ENCODE results near the gene RAC3. TPM values are rescaled to one million over a fixed set of nuclear protein-coding genes. Genes with fewer than 3 reads are reported as not detected.
A peak's percentile ranks its signal among the peaks of the same experiment; 100 is the strongest.

Gene RAC3
- total RNA-seq, 6 experiments from 2014 or later = 4.3 to 8.5 (median 5.6) TPM

DNA sequence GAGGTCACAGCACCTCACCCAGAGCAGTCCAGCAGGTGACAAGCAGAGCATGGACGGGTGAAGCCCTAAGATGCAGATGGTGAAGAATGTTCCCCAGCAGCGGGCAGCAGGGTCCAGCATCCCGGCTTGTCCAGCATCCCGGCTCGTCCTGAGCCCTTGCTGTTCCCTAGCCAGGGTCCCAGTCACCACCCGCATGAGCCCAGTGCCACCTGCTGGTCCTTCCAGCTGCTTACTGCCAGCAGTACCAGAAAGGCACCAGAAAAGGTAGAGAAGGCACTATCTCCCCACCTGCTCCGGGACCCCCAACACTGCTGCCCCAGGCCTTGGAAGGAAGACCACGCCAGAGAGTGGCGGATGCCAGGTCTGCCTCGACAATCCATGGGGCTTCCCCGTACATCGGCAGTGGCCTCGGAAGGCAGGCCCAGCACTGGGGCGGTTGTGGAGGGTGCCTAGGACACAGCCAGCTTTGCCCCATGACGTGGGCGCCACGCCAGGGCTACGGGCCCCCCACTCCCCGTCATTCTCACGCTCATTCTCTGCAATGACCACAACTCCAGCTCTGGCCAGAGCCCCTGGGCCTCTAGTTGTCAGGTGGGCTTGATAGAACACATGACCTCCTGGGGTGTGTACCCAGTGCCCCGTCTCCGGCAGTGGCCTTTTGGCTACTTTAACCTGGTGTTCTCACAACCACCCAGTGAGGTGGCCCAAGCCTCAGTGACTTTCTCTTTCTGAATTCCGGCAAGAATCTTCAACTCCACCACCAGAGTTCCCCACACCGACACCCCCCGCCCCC, 10.2 kb upstream of the RAC3 start:
- Mint-ChIP-seq H3K9me3 (no peaks in the 10 kb centered on the region), H3K27ac (peak overlapping the region; percentile 79), H3K4me3 (peak overlapping the region; percentile 88), H3K27me3 (ENCODE audit: insufficient read depth) (peaks cover 2% of the 10 kb centered on the region), H3K36me3 (ENCODE audit: low read depth) (no peaks in the 10 kb centered on the region), H3K4me1 (ENCODE audit: low read depth) (peaks cover 17% of the 10 kb centered on the region)
- peak; percentile 79 for DNase-seq
- TF ChIP-seq, protein P1, sequence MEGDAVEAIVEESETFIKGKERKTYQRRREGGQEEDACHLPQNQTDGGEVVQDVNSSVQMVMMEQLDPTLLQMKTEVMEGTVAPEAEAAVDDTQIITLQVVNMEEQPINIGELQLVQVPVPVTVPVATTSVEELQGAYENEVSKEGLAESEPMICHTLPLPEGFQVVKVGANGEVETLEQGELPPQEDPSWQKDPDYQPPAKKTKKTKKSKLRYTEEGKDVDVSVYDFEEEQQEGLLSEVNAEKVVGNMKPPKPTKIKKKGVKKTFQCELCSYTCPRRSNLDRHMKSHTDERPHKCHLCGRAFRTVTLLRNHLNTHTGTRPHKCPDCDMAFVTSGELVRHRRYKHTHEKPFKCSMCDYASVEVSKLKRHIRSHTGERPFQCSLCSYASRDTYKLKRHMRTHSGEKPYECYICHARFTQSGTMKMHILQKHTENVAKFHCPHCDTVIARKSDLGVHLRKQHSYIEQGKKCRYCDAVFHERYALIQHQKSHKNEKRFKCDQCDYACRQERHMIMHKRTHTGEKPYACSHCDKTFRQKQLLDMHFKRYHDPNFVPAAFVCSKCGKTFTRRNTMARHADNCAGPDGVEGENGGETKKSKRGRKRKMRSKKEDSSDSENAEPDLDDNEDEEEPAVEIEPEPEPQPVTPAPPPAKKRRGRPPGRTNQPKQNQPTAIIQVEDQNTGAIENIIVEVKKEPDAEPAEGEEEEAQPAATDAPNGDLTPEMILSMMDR (IDR thresholded peaks at IDR 0.05) = peak; percentile 87

DNA sequence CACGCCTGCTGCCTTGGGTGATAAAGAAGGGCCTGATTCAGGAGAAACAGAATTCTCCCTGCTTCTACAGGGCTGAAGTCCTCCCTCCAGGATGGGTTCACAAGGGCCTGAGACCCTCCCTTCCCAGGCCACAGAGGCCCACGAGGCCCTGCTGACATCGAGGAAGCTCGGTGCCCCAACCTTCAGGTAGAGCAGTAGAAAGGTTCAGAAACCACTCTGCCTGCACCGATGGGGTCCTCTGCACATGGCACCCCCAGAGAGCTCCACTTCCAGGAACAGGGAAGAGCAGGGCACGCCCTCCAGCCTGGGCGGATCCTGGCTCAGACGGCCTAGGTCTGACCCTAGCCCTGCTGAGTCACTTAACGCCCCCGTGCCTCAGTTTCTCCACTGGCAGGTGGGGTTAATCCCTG, 9.6 kb upstream of the RAC3 start:
- no peaks in the 10 kb centered on the region for H3K9me3 Mint-ChIP-seq
- TF ChIP-seq, protein P1 (IDR thresholded peaks at IDR 0.05) = no peak
- H3K4me3 Mint-ChIP-seq = peak overlapping the region; percentile 88
- DNase-seq = no peak
- H3K27ac Mint-ChIP-seq = peak overlapping the region; percentile 79
- peaks cover 17% of the 10 kb centered on the region for H3K4me1 Mint-ChIP-seq (ENCODE audit: low read depth)
- H3K27me3 Mint-ChIP-seq (ENCODE audit: insufficient read depth) = peaks cover 2% of the 10 kb centered on the region
- no peaks in the 10 kb centered on the region for H3K36me3 Mint-ChIP-seq (ENCODE audit: low read depth)

DNA sequence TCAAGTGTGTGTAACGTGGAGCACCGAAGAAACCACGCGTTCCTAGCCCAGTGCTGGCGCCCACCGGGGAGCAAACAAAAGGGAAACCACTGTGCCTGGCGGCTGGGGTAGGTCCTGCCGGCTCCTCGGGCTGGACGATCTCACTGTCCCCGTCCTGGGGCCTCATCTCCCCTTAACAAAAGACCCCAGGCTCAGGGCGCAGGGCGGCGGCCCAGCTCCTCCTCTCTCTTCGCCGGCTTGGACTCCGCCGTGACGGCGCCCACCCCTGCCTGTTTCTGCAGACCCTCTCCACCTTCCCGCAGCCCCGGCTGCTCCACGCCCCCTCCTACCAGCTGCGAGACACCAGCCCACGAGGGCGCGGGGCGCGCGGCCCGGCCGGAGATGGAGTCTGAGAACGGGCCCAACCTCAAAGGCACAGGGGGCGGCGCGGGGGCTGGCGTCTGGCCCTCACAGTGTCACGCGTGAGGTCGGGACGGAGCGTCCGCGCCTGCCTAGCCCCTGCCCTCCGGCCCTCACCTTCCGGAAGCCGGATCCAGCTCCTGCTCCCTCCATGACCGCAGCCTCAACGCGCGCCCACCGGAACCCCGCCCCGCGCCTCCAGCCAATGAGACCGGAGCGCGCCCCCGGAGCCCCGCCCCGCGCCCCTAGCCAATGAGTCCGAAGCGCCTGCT, 9.0 kb upstream of the RAC3 start, which contains the start of gene CENPX:
TSS of gene CENPX (minus strand) at position 569 of the 671 bp plus-strand sequence. CDS start at position 552, 17 bp downstream.
- Mint-ChIP-seq H3K4me3 (peak within 1 kb of the TSS; percentile 88), H3K27ac (peak within 1 kb of the TSS; percentile 79), H3K9me3 (no peaks in the 10 kb centered on the region), H3K36me3 (ENCODE audit: low read depth) (no peaks in the 10 kb centered on the region), H3K27me3 (ENCODE audit: insufficient read depth) (peaks cover 2% of the 10 kb centered on the region), H3K4me1 (ENCODE audit: low read depth) (peaks cover 17% of the 10 kb centered on the region)
- DNase-seq = no peak
- TF ChIP-seq, protein P1 (IDR thresholded peaks at IDR 0.05) = no peak

DNA sequence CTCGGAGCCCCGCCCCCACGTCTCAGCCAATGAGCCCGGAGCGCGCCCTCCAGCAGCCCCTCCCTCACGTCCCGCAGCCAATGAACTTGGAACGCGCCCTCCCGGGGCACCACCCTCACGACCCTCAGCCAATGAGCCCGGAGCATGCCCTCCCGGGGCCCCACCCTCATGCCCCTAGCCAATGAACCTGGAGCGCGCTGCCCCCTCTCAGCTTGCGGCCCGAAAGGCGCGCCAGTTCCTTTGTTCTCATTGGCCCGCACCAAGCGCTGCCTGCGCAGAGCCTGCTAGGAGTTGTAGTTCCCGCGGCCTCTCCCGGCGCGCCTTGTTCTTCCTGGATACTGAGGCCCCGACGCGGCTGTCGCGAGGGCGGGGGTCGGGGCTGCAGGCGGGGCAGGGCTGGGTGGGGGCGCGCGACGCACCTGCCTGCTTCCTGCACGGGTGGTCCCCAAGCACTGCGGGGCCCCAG, 8.5 kb upstream of the RAC3 start, which contains the start of gene LRRC45:
TSS of gene LRRC45 (plus strand) at position 325 of the 466 bp plus-strand sequence. CDS start 339 bp downstream, outside the sequence.
- no peaks in the 10 kb centered on the region for H3K36me3 Mint-ChIP-seq (ENCODE audit: low read depth)
- TF ChIP-seq, protein P1 (IDR thresholded peaks at IDR 0.05) = no peak
- peaks cover 2% of the 10 kb centered on the region for H3K27me3 Mint-ChIP-seq (ENCODE audit: insufficient read depth)
- H3K27ac Mint-ChIP-seq = peak within 1 kb of the TSS; percentile 79
- H3K4me1 Mint-ChIP-seq (ENCODE audit: low read depth) = peaks cover 17% of the 10 kb centered on the region
- peak; percentile 99 for DNase-seq
- H3K4me3 Mint-ChIP-seq = peak within 1 kb of the TSS; percentile 88
- H3K9me3 Mint-ChIP-seq = no peaks in the 10 kb centered on the region

DNA sequence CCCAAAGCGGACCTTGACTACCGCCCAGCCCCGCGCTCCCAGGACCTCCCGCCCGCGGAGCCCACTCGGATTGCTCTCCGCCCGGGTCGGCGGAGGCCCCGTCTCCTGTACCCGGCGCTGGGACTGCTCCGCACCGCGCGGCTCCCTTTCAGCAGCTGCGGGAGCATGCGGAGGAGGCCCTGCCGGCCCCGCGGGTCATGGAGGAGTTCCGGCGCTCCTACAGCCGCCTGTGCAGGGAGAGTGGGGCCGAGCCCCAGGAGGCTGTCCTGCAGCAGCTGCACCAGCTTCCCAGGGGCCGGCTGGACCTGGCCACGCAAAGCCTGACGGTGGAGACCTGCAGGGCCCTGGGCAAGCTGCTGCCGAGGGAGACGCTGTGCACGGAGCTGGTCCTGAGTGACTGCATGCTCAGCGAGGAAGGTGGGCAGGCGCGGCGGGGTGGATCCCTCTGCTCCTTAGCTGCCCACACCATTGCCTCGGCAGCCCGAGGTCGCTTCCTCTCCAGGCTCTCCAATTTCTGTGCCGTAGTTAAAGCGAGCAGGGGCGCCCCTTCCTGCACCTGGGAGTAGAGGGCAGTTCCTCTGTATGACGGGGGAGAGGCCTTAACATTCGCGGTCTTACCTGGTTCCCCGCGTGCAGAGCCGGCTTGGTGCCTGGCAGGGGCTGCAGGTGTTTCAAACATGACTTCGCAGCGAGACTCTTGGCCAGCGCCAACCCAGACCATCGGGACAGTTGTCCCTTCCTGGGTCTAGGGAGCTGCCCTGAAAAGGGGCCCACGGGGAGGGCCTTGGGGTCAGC, 7.8 kb upstream of the RAC3 start:
- H3K27ac Mint-ChIP-seq = no peak overlapping the region
- TF ChIP-seq, protein P1 (IDR thresholded peaks at IDR 0.05) = no peak
- H3K4me1 Mint-ChIP-seq (ENCODE audit: low read depth) = peaks cover 17% of the 10 kb centered on the region
- DNase-seq = no peak
- H3K9me3 Mint-ChIP-seq = no peaks in the 10 kb centered on the region
- peaks cover 2% of the 10 kb centered on the region for H3K27me3 Mint-ChIP-seq (ENCODE audit: insufficient read depth)
- H3K4me3 Mint-ChIP-seq = peak overlapping the region; percentile 88
- no peaks in the 10 kb centered on the region for H3K36me3 Mint-ChIP-seq (ENCODE audit: low read depth)
